T-helper 1 cell treated with Interleukin-12 subunit alpha and Interleukin-12 subunit beta and Interleukin-4 antibody, amounts not matched to agents 30 μg/mL and 1 μg/mL, for 36 hours (primary cell): ENCODE data around the gene MYL10.
"Not testable (repeated sequence)": the region's sequence is repeated elsewhere in the genome, so short reads cannot be mapped to it uniquely, and the experiment has no call there.

Experiments used
- H3K27ac Mint-ChIP-seq: one replicate; pipeline ENCODE4 v1.8.0; 2021; ENCODE audit warnings: mild to moderate bottlenecking, mixed read lengths
- H3K27me3 Mint-ChIP-seq: one replicate; pipeline ENCODE4 v1.8.0; 2021; ENCODE audit warnings: low read depth, mixed read lengths
- H3K36me3 Mint-ChIP-seq: one replicate; pipeline ENCODE4 v1.8.0; 2021; ENCODE audit warnings: low read depth, mixed read lengths
- H3K4me1 Mint-ChIP-seq: one replicate; pipeline ENCODE4 v1.8.0; 2021; ENCODE audit warnings: low read depth, mixed read lengths
- H3K4me3 Mint-ChIP-seq: one replicate; pipeline ENCODE4 v1.8.0; 2021; ENCODE audit warnings: mild to moderate bottlenecking, moderate library complexity, mixed read lengths
- H3K9me3 Mint-ChIP-seq: one replicate; pipeline ENCODE4 v1.8.0; 2021; ENCODE audit warnings: mixed read lengths

Gene MYL10

DNA sequence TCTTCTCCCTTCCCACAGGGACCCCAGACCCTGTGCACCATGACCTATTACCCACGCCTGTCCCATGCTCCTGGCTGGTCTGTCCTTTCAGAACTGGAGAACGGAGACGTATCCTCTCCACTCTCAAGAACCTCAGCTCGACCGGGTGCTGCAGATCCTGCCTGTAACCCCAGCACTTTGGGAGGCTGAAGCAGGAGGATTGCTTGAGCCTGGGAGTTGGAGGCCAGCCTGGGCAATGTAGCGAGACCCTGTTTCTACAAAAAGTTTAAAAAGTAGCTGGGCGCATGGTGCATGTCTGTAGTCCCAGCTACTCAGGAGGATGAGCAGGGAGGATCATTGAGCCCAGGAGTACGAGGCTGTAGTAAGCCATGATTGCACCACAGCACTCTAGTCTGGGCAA lies 37.2 kb upstream of the MYL10 start:
- peaks cover 16% of the 10 kb centered on the region for H3K9me3 Mint-ChIP-seq
- no peaks in the 10 kb centered on the region for H3K36me3 Mint-ChIP-seq
- no peak overlapping the region for H3K4me3 Mint-ChIP-seq
- H3K4me1 Mint-ChIP-seq: no peaks in the 10 kb centered on the region
- H3K27me3 Mint-ChIP-seq: no peaks in the 10 kb centered on the region
- H3K27ac Mint-ChIP-seq: no peak overlapping the region

GRCh38 chr7:101664893-101665471 lies 35.9 kb upstream of the MYL10 start:
- Mint-ChIP-seq H3K4me1 (no peaks in the 10 kb centered on the region), H3K9me3 (peaks cover 16% of the 10 kb centered on the region), H3K4me3 (no peak overlapping the region), H3K36me3 (no peaks in the 10 kb centered on the region), H3K27me3 (no peaks in the 10 kb centered on the region), H3K27ac (no peak overlapping the region)

GRCh38 chr7:101664436-101664835 lies 35.3 kb upstream of the MYL10 start:
- no peaks in the 10 kb centered on the region for H3K4me1 Mint-ChIP-seq
- no peaks in the 10 kb centered on the region for H3K36me3 Mint-ChIP-seq
- no peaks in the 10 kb centered on the region for H3K27me3 Mint-ChIP-seq
- no peak overlapping the region for H3K4me3 Mint-ChIP-seq
- H3K9me3 Mint-ChIP-seq: peaks cover 16% of the 10 kb centered on the region
- H3K27ac Mint-ChIP-seq: no peak overlapping the region

DNA sequence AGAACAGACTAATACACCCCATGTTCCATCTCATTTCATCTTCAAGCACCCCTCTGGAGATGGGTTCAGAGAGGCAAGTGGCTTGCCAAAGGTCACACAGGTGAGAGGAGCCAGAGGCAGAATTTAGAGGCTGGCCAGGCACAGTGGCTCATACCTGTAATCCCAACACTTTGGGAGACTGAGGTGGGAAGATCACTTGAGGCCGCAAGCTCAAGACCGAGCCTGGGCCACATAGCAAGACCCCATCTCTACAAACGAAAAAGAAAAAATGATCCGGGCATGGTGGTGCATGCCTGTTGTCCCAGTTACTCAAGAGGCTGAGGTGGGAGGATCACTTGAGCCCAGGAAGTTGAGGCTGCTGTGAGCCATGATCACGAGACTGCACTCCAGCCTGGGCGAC lies 34.7 kb upstream of the MYL10 start:
- Mint-ChIP-seq H3K36me3 (no peaks in the 10 kb centered on the region), H3K27me3 (no peaks in the 10 kb centered on the region), H3K27ac (no peak overlapping the region), H3K9me3 (peaks cover 16% of the 10 kb centered on the region), H3K4me3 (no peak overlapping the region), H3K4me1 (no peaks in the 10 kb centered on the region)

DNA sequence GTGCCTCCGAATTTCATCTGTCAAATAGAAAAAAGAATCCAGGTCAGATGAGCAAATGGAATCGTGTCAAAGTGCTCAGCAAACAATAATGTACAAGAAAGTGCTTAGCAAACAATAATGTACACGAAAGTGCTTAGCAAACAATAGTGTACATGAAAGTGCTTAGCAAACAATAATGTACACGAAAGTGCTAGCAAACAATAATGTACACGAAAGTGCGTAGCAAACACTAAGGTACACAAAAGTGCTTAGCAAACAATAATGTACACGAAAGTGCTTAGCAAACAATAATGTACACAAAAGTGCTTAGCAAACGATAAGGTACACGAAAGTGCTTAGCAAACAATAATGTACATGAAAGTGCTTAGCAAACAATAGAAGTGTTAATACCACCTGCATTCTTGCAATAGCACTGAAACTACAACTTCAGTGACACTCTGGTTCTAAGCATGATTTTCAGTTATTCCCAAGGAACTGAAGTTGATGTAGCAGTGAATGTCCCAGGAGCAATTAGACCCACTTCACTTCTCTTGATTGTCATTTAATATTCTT lies 33.4 kb upstream of the MYL10 start:
- Mint-ChIP-seq H3K36me3 (no peaks in the 10 kb centered on the region), H3K27me3 (no peaks in the 10 kb centered on the region), H3K27ac (no peak overlapping the region), H3K4me3 (no peak overlapping the region), H3K4me1 (no peaks in the 10 kb centered on the region), H3K9me3 (peaks cover 16% of the 10 kb centered on the region)

DNA sequence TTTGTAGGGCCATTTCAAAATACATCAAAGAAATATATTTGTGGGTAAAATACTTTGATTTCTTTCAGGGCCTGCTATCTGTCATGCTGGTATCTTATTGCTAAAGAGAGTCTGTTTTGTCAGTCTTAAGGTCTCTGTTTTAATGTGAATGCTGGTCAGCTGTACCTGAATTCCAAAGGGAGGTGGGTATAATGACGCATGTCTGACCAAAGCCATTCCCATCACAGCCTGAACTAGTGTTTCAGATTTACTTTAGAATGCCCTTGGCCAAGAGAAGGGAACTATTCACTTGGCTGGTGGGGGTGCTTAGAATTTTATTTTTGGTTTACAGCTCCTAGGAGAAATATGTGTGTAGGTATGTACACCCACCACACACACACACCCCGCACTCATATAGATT lies 30.6 kb upstream of the MYL10 start:
- Mint-ChIP-seq H3K36me3 (no peaks in the 10 kb centered on the region), H3K4me3 (no peak overlapping the region), H3K4me1 (no peaks in the 10 kb centered on the region), H3K27me3 (no peaks in the 10 kb centered on the region), H3K27ac (no peak overlapping the region), H3K9me3 (peaks cover 11% of the 10 kb centered on the region)

DNA sequence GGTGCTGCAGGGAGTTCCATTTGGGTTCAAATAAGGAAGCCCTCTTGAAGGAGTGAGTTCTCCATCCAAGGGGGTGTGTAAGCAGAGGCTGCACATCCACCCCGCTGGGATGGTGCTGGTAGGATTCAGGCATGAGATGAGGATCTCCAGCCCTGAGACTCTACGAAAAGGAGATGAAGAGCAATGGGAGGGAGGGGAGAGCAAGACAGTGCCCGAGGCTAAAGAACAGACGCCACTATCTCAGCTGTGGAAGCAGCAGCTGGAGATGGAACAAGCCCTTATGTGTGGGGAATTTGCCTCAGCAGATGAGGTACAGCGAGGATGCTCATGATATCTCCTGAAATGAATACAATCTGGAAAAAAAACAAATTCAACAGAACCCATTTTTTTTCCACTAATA lies 28.1 kb upstream of the MYL10 start:
- Mint-ChIP-seq H3K27me3 (peaks cover 4% of the 10 kb centered on the region), H3K36me3 (no peaks in the 10 kb centered on the region), H3K27ac (no peak overlapping the region), H3K4me1 (no peaks in the 10 kb centered on the region), H3K4me3 (no peak overlapping the region), H3K9me3 (peaks cover 3% of the 10 kb centered on the region)

- Mint-ChIP-seq H3K9me3 (no peaks in the 10 kb centered on the region), H3K4me3 (no peak overlapping the region), H3K4me1 (no peaks in the 10 kb centered on the region), H3K27me3 (peaks cover 4% of the 10 kb centered on the region), H3K27ac (no peak overlapping the region), H3K36me3 (no peaks in the 10 kb centered on the region)
Measured at GRCh38 chr7:101651112-101651511, 22.0 kb upstream of the MYL10 start.

GRCh38 chr7:101650579-101651081 lies 21.5 kb upstream of the MYL10 start:
- H3K27me3 Mint-ChIP-seq: peaks cover 4% of the 10 kb centered on the region
- H3K36me3 Mint-ChIP-seq: no peaks in the 10 kb centered on the region
- no peak overlapping the region for H3K27ac Mint-ChIP-seq
- no peaks in the 10 kb centered on the region for H3K4me1 Mint-ChIP-seq
- H3K9me3 Mint-ChIP-seq: no peaks in the 10 kb centered on the region
- H3K4me3 Mint-ChIP-seq: no peak overlapping the region

GRCh38 chr7:101647876-101648275 lies 18.8 kb upstream of the MYL10 start:
- H3K9me3 Mint-ChIP-seq, H3K4me3 Mint-ChIP-seq, H3K4me1 Mint-ChIP-seq, H3K36me3 Mint-ChIP-seq, H3K27me3 Mint-ChIP-seq, H3K27ac Mint-ChIP-seq: not testable (repeated sequence)

GRCh38 chr7:101645951-101646350 lies 16.9 kb upstream of the MYL10 start:
- Mint-ChIP-seq H3K4me3 (no peak overlapping the region), H3K4me1 (no peaks in the 10 kb centered on the region), H3K9me3 (no peaks in the 10 kb centered on the region), H3K27me3 (peaks cover 2% of the 10 kb centered on the region), H3K36me3 (no peaks in the 10 kb centered on the region), H3K27ac (no peak overlapping the region)

- H3K36me3 Mint-ChIP-seq: no peaks in the 10 kb centered on the region
- H3K4me3 Mint-ChIP-seq: no peak overlapping the region
- no peaks in the 10 kb centered on the region for H3K4me1 Mint-ChIP-seq
- no peaks in the 10 kb centered on the region for H3K9me3 Mint-ChIP-seq
- H3K27ac Mint-ChIP-seq: no peak overlapping the region
- peaks cover 3% of the 10 kb centered on the region for H3K27me3 Mint-ChIP-seq
Measured at GRCh38 chr7:101644879-101645278, 15.8 kb upstream of the MYL10 start.

DNA sequence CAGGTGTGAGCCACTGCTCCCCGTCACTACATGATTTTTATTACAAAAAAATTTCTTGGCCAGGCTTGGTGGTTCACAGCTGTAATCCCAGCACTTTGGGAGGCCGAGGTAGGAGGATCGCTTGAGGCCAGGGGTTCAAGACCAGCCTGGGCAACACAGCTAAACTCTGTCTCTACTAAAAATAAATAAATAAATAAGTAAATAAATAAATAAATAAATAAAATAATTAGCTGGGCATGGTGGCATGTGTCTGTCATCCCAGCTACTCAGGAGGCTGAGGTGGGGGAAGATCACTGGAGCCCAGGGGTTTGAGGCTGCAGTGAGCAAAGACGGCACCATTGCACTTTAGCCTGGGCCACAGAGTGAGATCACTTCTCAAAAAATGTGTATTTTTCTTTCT lies 10.0 kb upstream of the MYL10 start:
- H3K4me1 Mint-ChIP-seq, H3K27me3 Mint-ChIP-seq, H3K36me3 Mint-ChIP-seq, H3K4me3 Mint-ChIP-seq, H3K9me3 Mint-ChIP-seq, H3K27ac Mint-ChIP-seq: not testable (repeated sequence)

GRCh38 chr7:101636822-101637623 lies 7.9 kb upstream of the MYL10 start:
- Mint-ChIP-seq H3K9me3 (peaks cover 8% of the 10 kb centered on the region), H3K36me3 (no peaks in the 10 kb centered on the region), H3K4me3 (no peak overlapping the region), H3K4me1 (no peaks in the 10 kb centered on the region), H3K27me3 (peaks cover 3% of the 10 kb centered on the region), H3K27ac (no peak overlapping the region)

DNA sequence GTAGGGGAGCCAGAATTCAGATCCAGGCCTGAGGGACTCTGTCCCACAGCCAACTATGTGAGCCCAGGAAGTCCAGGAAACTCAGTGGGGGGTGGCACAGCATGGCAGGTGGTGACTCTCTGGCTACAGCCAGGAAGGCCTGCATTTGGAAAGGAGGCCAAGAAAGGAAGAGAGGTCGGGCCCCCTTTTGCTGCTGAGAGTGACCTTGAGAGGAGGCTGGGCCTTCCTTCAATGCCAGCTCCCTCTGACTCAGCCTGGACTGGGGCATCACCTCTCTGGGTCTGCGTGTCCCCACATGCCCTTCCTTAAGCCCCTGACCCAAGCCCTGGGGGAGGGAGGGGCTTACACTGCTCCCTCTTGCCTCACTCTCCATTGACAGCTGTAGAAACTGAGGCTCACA lies 6.4 kb upstream of the MYL10 start:
- Mint-ChIP-seq H3K27me3 (no peaks in the 10 kb centered on the region), H3K27ac (no peak overlapping the region), H3K9me3 (peaks cover 8% of the 10 kb centered on the region), H3K4me3 (no peak overlapping the region), H3K4me1 (no peaks in the 10 kb centered on the region), H3K36me3 (no peaks in the 10 kb centered on the region)
